NCI-H2107 treated with DMSO at 0.1 percent for 48 hours (cell line): Measurements from ENCODE around the gene RCN1.
"Not testable (repeated sequence)": the region's sequence is repeated elsewhere in the genome, so short reads cannot be mapped to it uniquely, and the experiment has no call there.

Source experiments
- DNase-seq: peaks from one replicate; lab custom pipeline; 2025; ENCODE audit not compliant: unreplicated experiment; lab: John Stamatoyannopoulos, UW

Gene RCN1

DNA sequence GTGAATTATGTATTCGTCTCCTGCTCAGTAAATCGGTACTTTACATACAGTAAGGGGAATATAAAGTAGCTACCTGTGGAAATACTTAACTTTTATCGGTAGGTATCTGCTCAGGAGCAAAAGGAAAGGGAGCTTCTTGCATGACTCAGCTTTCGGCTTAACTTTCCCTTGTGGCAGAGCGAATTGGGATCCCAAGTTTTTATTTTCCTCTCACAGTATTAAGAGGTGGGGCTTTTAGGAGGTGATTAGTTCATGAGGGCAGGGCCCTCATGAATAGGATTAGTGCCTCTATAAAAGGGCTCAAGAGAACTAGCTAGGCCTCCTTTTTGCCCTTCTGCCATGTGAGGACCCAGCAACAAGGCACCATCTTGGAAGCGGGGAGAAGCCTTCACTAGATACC is 18.7 kb downstream of the RCN1 start:
- no peak for DNase-seq

GRCh38 chr11:32110795-32111194 is 19.9 kb downstream of the RCN1 start:
- DNase-seq, result no peak

- DNase-seq, result peak; percentile 55
Measured at GRCh38 chr11:32113200-32113919, 22.5 kb downstream of the RCN1 start.

- no peak for DNase-seq
Measured at GRCh38 chr11:32113920-32114203, 23.0 kb downstream of the RCN1 start.

DNA sequence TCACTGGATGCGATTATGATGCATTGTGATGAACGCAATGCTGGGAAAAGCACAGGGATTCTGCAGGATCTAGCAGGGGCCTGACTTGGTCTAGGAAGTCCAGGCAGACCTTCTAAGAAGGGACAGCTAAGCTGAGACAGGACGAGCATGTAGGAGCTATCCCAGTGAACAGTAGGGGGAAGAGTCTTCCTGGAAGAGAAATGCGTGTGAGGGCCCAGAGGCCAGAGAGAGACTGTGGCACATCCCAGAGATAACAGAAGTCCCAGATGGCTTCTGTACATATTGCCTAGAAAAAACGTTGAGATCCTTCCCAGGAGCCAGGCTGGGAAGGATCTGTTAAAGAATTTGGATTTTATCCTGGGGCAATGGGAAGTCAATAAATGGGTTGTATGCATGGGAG is 24.6 kb downstream of the RCN1 start:
- no peak for DNase-seq

GRCh38 chr11:32116668-32117067 is 25.8 kb downstream of the RCN1 start:
- DNase-seq, result no peak

DNA sequence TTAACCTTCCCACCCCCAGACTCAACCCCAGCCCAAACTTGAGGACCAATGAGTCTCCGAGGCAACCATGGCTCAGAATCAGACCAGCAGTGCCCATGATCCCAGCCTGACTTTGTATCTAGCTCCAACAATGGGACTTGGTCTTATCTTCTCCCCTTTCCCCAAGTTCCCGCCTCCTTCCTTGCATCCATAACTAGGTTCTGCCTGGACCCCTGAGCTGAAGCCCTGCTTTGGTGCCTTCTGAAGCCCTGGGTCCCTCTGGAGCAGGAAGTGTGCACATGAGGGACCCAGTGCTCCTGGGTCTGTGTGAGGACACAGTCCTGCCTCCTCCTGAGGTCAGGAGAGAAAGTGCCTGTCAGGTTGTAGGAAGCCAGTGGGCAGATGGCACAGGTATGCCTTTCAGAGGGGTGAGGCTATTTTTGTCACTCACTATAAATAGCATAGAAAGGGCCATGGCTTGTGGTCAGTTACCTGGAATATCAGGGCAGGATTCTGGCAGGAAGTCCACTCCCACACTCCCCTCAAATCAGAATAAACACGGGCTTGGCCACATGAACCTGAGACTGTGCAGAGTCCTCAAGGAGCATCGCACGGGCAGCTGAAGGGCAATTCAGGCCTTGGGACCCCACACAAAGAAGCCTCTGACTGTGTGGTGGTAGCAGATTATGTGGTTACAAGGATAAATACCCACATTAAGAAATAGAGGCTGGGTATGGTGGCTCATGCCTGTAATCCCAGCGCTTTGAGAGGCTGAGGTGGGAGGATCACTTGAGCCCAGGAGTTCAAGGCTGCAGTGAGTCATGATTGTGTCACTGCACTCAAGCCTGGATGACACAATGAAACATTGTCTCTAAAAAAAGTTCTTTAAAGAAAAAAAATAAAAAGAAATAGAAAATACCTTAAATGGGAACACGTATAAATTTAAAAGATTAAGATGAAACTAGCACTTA is 27.4 kb downstream of the RCN1 start:
- DNase-seq, result no peak

GRCh38 chr11:32119139-32119538 is 28.3 kb downstream of the RCN1 start:
- DNase-seq, result not testable (repeated sequence)

- no peak for DNase-seq
Measured at GRCh38 chr11:32121012-32121411, 30.1 kb downstream of the RCN1 start.

- no peak for DNase-seq
Measured at GRCh38 chr11:32122200-32122599, 31.3 kb downstream of the RCN1 start.

DNA sequence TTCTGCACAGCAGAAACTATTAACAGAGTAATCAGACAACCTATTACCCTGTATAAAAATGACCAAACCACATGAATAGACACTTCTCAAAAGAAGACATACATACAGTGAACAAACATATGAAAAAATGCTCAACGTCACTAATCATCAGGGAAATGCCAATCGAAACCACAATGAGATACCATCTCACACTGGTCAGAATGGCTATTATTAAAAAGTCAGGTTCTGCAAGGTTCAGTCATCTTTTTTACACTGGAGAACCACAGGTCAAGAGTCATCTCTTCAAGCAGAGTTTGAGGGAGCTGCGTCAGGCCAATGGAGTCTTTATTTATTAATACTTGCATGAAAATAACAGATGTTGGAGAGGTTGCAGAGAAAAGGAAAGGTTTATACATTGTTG is 40.4 kb downstream of the RCN1 start:
- no peak for DNase-seq

- DNase-seq, result no peak
Measured at GRCh38 chr11:32136657-32137056, 45.8 kb downstream of the RCN1 start.

- DNase-seq, result no peak
Measured at GRCh38 chr11:32137263-32137662, 46.4 kb downstream of the RCN1 start.

DNA sequence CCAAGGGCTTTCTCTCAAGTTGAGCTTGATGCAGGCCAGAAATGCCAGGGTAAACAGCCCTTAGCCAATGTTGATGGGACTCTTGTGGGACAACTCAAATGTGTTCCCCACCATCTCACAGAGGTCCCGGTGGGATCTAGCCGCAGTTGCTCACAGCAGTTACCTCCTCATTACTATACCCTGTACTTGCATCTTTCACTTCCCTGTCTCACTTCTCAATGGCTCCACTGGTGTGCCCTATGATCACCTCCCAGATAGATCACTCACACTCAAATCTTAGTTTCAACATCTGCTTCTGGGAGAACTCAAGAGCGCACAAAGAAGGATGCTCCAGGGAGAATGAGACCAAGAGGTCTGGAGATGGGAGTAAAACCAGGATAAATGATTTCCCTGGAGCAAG is 47.0 kb downstream of the RCN1 start:
- no peak for DNase-seq

- no peak for DNase-seq
Measured at GRCh38 chr11:32138902-32139301, 48.0 kb downstream of the RCN1 start.

GRCh38 chr11:32139896-32140520 is 49.1 kb downstream of the RCN1 start:
- no peak for DNase-seq

DNA sequence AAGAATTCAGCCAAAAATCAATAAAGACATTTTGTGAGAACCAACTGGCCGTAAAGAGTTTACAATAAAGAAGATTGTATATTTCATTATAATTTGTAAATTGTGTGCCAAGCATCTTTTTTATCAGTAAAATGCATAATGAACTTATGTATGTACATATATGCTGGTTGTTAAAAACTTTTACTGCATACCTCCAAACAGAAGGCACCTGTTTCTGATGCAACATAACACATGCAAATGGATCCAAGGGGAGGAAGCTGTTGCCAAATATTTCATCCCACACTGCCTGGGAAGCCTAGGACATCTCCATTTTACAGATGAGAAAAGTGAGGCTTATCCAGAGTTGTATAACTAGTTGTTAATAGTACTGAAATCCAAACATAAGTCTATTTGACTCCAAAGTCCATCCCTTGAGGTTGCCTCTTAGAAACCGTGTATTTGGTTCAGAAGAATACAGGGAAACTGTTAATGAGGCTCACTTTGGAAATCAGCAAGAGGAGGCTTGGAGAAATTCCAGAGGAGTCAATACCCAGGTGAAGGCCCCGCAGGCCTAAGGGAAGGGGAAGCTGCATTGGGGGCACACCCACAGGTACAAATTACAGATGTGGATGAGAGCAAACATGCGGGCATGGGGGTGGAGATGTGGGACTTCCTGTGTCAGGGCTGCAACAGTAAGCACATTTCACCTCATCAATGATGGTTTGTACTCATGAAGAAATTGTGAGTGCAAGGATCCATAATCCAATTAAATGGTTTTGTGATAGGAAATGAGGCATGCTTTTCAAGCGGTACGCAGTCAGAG is 51.1 kb downstream of the RCN1 start:
- no peak for DNase-seq

DNA sequence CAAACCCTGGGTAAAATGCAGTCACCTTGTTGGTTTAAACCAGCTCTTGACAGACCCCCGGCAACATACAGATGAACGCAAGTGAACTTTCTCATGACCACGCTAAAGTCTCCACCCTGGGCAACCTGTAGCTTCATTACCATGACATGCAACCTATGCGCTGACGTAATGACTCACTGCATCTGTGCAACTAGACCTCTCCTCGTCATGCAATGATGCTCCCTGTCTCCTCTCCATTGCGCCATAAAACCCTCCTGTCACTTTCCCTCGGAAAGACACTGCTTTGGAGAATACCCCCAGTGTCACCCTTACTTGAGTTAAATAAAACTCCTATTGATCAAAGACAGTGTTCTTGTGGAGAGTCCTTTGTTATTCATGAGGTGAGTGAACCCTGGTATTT is 52.5 kb downstream of the RCN1 start:
- no peak for DNase-seq

GRCh38 chr11:32145282-32145681 is 54.4 kb downstream of the RCN1 start:
- no peak for DNase-seq

GRCh38 chr11:32148895-32149294 is 58.0 kb downstream of the RCN1 start:
- DNase-seq, result no peak

DNA sequence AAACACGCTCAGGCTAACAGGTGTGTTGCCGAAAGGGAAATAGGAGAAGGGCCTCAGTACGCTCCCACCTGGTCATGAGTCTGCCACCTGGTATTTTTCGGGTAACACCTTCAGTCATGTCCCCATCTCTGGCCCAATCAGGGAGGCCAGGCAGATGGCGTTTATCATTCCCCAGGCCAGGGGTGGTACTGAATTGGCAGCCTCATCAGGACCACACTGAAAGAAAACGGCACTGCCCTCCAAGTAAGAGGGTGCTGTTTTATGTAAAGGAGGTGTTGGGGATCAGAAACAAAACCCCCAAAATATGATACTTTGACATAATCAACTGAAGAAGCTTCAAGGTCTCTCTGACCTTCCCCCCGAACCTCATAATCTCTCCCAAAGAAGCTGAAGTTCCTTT is 58.9 kb downstream of the RCN1 start:
- peak; percentile 24 for DNase-seq
